Body of pancreas (tissue), 4 donors: Measurements from ENCODE around the gene NUP205.

Experiments used
- POLR2A ChIP-seq, 3 donors: fragments of 450-650 bp; IDR thresholded peaks; one replicate each; pipeline ENCODE4 v1.6.1; 2016; ENCODE audit warnings: antibody characterized with exemption in 3 of 3, mild to moderate bottlenecking in 2 of 3
- TF ChIP-seq, protein P1 (sequence below), 7 experiments: fragments of 450-650 bp in 4 of 7; fragments of 200-600 bp in 3 of 7; sonication (generic) in 3 of 7; IDR thresholded peaks; one replicate each; pipeline ENCODE4 v1.5.1; 2016 to 2019; ENCODE audit warnings: antibody characterized with exemption in 7 of 7

DNA sequence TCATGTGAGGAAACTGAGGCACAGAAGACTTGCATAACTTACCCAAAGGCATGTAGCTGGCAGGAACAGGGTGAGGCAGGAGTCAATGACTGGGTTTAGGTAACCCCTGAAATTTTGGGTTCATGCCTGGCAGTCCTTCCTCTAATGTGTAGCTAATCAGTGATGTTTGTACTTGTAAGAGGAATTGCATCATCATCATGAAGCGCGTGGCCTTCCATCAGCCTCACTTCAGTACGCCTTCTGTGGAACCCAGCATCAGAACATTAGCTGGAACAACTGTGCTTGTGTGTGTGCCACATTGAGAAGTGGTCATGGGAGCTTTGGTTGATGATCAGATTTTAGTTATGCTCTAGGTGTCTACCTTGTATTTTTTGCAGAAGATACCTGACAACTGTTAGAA, 86.4 kb downstream of the NUP205 start:
- no peak for TF ChIP-seq POLR2A (IDR thresholded peaks at IDR 0.05)
- TF ChIP-seq, protein P1, sequence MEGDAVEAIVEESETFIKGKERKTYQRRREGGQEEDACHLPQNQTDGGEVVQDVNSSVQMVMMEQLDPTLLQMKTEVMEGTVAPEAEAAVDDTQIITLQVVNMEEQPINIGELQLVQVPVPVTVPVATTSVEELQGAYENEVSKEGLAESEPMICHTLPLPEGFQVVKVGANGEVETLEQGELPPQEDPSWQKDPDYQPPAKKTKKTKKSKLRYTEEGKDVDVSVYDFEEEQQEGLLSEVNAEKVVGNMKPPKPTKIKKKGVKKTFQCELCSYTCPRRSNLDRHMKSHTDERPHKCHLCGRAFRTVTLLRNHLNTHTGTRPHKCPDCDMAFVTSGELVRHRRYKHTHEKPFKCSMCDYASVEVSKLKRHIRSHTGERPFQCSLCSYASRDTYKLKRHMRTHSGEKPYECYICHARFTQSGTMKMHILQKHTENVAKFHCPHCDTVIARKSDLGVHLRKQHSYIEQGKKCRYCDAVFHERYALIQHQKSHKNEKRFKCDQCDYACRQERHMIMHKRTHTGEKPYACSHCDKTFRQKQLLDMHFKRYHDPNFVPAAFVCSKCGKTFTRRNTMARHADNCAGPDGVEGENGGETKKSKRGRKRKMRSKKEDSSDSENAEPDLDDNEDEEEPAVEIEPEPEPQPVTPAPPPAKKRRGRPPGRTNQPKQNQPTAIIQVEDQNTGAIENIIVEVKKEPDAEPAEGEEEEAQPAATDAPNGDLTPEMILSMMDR (IDR thresholded peaks at IDR 0.05), result no peak
